ENCODE results near the gene TRMT112.

The TRMT112 gene

GRCh38 chr11:64268025-64268892, 49.1 kb downstream of the TRMT112 start:
- no peak for DNase-seq

GRCh38 chr11:64267207-64267945, 50.0 kb downstream of the TRMT112 start:
- no peak for DNase-seq

Data from activated CD4-positive, alpha-beta T cell treated with anti-CD3 and anti-CD28 coated beads for 1 hour (primary cell).